Stimulated activated CD8-positive, alpha-beta memory T cell treated with anti-CD3 and anti-CD28 coated beads, Interleukin-7, amount 100 ng/mL, for 4 hours (primary cell): Measurements from ENCODE around the gene LHX4.

Experiments used
- DNase-seq, 2 donors: peaks; one replicate each; pipeline ENCODE4 v3.0.0-alpha.2; 2020; ENCODE audit warnings: low read depth in 2 of 2

LHX4 gene

DNA sequence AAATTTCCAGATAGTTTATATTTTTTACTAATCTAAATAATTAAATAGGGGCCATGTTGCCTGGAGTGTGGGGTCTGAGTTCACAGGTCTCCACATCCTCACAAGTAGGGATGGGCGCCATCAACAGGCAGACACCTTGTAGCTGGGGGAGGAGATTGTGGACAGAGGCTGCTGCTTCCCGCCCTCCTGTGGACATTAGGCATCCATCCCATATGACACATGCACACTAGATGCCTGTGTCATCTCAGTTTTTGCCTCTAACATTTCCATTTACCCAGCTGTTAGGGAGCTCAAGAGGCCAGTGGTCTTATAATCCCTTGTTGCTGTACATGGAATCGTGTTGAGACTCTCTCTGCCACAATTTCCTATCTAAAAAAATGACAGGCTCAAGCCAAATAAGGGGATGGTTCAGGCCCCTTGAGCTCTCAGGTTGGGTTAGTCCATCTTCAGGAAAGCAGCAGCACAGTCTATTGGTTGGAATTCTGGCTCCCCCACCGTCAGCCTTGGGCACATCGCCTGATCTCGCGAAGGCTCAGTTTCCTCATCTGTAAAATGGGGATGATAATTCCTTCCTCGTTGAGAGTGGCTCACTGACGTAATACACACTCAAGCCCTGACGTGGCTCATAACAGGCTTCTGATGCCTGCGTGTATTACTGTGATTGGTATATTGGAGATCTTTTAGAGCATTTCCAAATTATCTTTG, 13.6 kb downstream of the LHX4 start:
- DNase-seq = no peak

DNA sequence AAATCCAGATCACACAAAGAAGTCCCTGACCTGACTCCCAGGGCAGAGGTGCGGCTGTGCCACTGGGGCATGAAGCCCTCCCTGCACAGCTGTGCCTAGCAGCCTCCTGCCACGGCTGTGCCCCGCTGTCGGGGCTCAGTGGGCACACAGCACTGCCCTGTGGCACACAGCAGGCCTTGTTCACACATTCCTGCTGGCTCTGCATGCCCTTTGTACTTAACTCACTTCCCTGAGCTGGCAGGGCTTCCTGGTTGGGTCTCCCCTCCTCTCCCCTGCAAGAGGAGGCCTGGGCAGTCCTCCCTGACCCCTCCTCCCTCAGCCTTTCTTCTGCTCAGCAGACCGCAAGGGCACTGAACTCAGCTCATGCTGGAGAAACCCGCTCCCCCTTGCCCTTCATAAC, 14.8 kb downstream of the LHX4 start:
- no peak for DNase-seq

DNA sequence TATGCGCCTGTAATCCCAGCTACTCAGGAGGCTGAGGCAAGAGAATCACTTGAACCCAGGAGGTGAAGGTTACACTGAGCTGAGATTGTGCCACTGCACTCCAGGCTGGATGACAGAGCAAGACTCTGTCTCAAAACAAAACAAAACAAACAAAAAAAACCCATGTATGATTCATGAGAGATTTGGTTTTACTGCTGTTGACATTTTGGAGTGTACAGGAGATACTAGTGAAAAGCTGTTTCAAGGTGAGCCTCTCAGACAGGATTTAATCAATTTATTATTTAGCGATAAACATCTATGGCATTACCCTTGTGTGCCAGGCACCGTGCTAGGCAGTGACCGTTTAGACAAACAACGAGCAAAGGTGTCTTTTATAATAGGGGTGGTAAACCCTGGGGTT, 16.5 kb downstream of the LHX4 start:
- no peak for DNase-seq

DNA sequence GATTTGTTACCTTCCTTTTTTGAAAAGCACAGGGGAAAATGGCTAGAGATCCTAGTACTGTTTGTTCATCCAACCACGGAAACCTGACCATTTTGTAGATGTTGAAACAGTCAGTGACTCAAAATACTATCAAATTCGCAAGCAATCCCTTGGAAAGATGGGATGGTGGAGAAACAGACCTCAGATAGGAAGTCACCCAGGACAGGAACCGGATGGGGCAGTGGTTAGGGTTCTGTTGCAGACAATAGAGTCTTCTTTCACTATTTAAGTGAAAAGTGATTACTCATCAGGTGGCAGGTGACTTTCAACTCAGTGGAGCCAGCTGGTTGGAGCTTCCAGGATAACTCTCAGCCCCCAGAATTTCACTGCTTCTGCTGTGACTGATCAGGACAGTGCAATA, 17.0 kb downstream of the LHX4 start:
- no peak for DNase-seq

DNA sequence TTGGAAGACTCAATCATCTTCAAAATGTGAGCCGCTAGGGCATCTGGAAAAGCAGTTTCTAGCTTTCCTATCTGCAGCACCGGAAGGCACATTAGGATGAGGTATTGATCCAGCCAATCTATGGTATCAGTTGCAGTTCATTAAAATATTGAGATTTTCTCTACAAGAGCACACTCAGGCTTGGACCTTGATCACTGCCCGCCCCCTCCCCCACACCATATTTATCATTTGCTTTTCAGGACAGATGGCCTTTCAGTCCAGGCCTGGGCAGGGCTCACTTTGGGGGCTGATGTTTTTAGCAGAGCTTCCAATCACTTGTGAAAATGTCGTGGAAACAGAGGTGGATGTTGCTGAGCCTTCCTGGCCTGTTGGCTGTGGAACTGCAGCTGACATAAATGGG, 17.5 kb downstream of the LHX4 start:
- DNase-seq = no peak

DNA sequence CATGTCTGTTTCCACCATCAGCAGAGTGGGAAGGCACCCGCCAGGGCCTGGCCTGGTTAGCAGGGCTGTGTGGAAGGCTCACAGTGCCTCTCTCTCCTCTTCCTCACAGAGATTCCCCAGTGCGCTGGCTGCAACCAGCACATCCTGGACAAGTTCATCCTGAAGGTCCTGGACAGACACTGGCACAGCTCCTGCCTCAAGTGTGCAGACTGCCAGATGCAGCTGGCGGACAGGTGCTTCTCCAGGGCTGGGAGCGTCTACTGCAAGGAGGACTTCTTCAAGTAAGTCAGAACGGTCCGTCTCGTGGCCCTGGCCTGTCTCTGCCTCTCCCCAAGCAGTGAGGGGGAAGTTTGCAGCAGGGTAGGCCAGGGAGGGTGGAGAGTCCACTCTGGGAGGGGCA, 18.1 kb downstream of the LHX4 start:
- no peak for DNase-seq

DNA sequence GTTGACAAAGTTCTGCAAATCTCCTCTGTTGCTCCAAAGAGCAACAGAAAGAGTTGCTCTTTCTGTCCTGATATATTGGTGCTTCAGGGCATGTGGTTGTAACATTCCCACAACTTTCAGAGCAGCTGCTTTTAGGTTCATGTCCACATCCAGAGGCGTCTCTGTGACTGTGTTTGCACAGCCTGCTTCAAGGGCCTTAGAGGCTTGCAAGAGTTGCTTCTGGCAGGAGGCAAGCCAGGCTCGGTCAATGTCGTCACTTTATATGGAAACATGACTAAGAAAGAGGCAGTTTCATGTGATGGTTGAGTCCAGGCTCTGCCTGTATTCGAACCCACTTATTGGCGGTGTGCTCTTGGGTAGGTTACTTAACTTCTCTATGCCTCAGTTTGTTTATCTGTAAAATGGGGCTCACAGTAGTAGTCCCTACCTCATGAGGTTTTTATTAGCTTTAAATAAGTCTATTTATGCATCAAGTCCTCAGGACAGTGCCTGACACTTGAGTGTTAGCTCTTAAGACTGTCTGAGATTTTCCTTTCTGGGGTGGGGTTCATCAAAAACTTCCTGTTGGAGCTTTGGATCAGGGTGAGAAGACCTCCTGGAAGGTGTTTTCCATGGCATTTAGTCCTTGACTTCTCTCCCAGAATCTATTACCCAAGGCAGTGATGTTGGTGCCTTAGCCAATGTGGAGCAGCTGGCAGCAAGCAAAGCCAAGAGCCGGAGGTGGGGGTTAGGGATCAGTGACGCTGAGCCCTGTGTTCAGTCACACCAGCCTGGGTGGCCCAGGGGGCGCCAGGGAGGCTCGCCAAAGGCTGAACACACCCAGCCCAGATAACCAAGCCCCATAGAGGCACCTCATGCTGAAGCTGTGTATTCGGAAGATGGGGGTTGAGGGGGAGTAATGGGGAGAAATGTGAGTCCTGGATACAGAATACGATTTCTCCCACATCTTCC, 18.9 kb downstream of the LHX4 start:
- no peak for DNase-seq

DNA sequence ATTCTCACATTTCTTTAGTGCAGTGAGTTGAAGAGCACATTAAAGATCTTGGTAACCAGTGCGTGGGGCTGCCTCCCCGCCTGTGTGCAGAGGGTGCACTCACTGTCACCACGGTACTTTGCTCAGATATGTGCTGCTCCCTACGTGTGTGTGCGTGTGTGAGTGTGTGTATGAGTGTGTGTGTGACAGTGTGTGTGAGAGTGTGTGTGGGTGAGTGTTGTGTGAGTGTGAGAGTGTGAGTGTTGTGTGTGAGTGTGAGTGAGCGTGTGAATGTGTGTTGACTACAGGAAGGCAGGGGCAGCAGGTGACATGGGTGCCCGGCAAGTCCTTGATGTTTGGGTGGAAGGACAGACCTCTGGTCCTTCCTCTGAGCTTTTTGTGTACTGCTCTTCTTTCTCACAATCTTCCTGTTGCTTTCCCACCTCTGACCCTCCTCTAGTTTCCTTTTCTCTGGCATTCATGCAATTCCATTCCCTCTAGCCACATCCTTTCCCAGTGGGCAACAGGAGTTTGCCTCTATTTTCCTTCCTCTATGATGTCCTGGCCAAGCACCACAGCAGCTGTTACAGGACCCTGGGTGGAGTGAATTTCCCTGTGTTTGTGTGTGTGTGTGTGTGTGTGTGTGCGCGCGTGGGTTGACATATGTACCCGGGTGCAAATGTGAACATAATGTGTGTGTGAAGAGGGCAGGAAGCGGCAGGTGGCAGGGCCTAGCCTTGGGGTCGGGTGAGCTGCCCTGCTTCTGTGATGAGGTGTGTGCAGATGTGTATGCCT, 19.8 kb downstream of the LHX4 start:
- no peak for DNase-seq

DNA sequence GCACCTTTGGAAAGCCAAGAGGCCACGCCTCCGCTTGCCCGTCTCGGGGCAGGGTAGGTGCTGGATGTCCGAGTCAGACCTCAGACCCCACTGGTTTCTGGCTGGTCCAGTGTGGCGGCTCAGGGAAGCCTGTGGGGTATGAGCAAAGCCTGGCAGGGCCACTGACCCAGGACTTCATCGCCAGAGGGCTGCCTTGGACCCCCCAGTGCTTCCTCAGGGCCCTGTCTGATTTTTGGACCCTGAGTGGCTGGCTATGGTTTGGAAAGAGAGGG, 20.4 kb downstream of the LHX4 start:
- DNase-seq = no peak

DNA sequence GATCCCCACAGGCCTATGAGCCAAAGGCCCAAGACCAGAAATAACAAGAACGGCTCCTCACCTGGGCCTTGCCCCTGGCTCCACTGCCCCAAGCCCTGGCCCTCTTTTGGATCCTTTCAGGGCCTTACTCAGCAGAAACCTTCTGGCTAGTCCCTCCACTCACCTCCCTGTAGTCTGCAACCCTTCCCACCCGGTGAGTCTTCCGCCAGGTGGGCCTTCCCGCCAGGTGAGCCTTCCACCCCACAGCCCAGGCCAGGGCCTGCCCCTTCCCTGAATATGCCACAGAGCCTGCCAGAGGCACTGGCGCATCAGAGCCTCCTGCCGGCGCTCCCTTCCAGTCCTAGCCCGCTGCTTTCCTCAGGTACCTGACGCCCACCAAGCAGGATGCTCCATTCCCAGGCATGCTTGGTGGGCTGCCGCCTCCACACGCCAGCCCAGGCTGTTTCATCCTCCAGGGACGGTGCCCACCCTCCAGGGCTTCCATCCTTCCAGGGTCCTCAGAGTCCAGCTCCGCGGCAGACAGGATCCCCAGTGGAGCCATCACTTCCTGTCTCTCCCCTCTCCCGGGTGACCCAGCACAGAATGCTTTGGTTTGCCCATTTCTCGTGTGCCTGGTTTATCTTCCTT, 20.9 kb downstream of the LHX4 start:
- DNase-seq = no peak

DNA sequence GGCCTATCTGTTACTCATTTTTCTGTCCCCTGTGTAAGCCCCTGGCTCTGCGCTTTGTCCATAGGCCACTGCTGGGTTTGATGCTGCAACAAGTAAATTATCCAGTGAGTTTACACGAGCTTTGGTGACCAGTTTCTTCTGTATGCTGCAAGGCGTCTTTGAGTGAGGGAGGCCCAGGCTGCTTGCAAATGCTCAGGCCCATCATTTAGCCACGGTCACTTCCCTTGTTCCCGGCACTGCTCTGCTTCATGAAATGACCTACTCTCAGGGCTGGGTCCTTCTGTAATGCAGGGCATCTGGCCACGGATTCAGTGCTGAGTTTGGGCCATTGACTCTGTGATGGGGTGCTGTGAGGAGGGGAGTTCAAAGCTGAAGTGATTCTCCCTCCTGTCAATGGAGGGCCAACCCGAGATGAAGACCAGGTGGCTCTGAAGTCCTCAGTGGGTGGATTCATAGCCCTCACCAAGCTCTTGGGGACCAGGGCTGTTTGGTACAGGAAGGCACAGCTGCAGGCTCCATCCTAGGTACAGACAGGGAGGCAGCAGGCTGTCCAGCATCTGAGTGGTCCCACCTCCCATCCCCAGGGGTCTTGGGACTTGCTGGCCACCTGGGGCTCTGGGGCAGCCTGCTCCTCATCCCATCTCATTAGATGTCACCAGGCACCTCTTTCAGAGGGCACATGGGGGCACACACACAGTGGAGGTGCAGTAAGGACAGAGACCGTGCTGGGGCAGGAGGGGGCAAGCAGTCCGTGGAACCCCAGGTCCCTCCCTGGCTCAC, 21.7 kb downstream of the LHX4 start:
- DNase-seq = no peak

DNA sequence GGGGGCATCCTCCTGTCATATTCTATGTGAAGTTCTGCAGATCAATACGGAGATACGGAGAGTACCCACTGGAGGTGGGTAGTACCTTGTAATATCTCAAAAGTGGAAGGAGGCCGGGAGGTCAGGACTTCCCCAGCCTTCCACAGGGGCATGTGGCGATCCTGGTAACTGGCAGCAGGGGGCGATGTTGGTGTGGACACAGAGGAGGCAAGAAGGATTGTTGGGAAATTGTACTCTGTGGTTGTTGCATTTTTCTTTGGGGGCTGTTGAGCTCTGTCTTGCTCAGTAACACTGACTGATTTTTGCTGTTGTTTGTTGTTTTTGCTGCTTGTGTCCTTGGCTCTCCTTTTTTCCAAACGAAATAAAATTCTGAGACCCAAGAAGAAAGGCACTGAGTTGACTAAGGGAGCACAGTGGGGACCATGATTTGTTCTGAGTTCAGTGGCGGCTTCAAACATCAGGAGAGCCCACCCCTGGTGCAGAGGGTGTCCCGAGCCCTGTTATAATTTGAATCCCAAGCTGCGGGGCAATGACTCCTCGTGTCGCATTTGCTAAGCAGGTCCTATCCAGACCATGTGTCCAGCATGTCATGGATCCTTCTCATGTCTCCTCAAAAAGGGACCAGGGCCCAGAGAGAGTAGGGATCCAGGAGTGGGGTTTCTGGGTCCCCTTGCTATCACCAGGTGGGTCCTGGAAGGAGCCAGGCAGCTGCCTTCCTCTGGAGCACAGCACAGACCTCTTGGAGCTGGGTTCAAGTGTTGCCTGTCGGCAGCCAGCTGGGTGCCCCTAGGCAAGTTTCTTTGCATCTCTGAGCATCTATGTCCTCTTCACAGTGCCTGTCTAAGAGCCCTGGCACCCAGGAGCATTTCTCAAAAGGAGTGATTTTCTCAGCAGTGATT, 22.8 kb downstream of the LHX4 start:
- peak in 1 of 2 donors; percentile 35 for DNase-seq

DNA sequence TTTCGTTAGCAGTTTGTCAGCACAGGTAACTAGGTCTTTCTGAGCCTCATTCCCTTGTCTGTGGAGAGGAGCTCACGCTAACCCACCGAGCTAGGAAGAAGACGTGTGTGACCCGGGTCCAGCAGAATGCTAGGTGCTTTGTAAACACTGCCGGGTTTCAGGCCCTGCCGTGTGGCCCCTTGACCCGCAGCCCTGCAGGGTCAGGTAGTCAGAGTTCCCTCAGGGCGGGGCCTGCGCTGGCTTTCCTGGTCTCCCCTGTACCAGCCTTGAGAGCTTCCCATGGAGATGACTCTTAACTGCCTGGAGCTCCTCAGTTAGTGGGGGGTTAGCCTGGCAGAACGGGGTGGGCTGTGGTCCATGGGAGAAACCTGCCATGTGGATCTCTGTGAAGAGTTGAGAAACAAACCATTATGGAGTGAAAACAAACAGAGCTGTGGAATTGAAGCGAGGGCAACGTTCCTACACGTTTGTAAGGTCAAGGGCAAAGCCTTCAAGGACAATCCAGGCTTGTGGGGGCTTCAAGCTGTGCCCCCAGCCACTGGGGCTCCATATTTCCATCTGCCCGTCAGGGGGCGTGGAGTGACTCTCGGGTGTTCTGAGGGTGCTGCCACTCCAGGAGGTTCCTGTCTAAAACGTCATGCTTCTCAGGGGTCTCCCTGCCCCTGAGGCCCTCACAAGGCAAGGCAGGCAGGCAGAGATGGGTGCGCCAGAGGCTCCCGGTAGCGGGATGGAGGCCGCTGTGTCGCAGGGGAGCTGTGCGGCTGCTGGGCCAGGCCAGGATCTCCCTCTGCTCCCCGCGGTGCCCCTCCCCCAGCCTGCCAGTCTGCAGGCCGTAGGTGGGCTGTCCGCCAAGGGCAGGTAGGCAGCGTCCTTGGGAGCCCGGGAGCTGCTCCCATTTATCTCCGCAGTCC, 23.8 kb downstream of the LHX4 start:
- DNase-seq = no peak

DNA sequence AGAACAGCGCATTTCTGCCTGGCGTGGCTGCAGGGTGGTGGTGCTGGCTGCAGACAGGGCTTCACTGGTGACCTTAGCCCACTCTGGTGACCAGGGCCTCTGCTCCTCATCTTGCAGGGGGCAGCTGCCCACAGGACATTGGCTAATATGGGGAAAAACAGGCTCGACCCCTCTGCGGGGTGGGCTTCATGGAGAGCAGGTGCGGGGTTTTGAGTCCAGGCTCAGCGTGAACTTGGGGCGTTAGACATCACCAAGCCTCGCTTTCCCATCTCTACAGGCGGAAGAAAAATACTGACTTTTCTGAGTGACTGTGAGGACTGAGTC, 24.4 kb downstream of the LHX4 start:
- no peak for DNase-seq

DNA sequence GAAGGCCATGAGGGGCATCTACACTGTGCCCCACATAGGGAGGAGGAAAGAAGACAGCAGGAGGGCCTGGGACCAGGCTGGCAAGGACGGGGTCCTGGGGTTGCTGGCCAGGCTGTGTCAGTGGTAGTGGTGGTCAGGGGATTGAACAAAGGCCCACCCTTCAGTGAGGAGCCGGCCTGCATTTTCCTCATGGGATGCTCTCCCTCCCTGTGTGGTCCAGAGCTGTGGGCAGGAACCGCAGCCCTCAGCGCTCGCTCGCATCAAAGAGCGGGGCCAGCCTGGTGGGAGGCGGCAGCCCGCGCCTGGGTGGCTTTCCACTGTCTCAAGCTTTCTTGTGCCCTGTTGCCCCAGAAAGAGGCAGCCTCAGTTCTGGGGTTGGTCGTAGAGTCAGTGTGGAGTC, 24.8 kb downstream of the LHX4 start:
- DNase-seq = no peak

DNA sequence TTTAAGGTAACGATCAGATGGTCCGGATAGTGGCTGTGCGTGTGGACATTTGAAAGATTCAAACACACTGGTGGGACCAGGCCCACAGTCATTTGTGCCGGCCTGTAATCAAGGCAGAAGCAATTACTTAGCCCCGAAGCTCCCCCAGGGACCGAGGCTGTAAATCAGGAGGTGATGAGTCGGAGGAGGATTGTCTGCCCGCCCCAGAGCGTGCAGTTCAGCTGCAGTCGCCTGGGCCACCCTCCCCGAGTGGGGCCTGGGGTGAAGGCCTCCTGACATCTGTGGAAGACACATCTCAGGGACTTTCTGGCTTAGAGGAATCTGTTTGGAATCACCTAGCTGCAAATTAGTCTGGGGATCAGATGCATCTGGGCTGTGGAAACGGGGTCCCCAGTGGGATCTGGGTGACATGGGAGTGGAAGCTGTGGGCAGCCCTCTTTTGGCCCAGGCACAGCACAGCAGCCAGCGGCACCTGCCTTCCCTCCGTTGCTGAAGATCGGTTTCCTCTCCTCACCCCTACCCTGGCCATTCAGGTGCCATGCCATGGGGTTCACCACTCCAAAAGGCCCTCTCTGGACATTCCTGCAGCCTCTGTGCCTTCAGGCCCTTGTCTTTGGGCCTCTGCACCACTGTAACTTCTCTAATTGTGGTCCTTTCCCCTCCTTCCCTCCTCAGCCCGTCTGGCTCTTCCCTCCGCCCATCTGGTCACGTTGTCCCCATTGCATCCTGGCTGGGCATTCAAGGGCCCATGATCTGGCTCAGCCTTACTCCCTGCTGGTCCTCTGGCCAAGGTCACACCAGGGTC, 25.7 kb downstream of the LHX4 start:
- DNase-seq = no peak

DNA sequence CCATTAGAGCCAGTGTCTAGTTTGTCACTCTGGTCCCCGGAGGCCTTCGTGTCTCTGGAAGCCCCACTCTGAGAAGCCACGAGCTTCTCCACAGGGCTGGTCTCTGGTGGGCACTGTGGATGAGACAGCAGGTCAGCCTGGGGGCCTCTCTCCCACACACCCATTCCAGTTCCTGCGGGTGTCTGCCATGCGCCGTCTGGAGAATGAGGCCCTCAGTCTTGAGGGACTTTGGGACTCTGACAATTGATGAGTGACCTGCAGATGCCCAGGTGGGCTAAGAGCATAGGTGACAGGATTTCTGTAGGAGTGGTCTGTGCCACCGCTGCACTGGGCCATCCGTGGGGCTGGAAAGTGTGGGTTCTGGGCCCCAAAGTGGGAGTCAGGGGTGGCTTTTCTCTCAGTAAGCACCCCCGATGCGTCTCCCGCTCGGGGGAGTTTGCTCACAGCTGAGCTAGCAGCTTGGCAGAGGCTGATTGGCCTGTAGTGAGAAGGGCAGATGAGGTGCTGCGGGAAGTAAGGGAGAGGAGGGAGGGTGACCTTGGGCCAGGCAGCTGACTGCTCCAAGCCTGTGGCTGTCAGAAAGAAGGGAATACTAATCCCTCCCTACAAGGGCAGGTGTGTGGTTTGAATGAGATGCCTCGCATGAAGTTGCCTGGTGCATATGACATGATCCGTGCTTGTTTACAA, 26.4 kb downstream of the LHX4 start:
- DNase-seq = no peak

DNA sequence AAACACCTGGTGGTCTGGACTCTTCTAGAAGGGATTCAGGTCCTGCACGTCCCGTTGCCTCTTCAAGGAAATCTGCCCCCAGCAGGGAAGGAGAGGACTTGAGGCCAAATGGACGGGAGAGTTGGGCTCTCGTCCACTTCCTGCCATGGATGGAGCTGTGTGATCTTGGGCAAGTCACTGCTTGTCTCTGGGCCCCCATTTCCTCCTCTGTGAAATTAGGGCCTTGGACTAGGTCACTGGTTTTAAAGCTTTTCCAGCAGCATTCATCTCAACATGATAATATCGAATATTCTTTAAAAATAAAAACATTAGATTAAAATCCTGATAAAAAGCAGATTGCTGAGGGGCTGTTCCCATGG, 26.9 kb downstream of the LHX4 start:
- no peak for DNase-seq
